ENCODE data around the gene IFITM1.

The IFITM1 gene

GRCh38 chr11:278001-278951, 35.6 kb upstream of the IFITM1 start, which contains the start of gene NLRP6:
NLRP6 (plus strand) TSS chr11:278407; CDS start chr11:278570, 163 bp downstream.
- Mint-ChIP-seq H3K36me3 (ENCODE audit: insufficient read depth) (peaks cover 9% of the 10 kb centered on the region), H3K4me1 (peaks cover 40% of the 10 kb centered on the region), H3K27me3 (peaks cover 8% of the 10 kb centered on the region), H3K27ac (ENCODE audit: low read depth) (peak within 1 kb of the TSS; percentile 55), H3K9me3 (no peaks in the 10 kb centered on the region), H3K4me3 (peak within 1 kb of the TSS; percentile 82)
- no peak for ATAC-seq (replicated peaks; ENCODE audit: extremely low read depth, poor library complexity, severe bottlenecking)
- DNase-seq (ENCODE audit: low spot score in 2 of 2), result no peak

DNA sequence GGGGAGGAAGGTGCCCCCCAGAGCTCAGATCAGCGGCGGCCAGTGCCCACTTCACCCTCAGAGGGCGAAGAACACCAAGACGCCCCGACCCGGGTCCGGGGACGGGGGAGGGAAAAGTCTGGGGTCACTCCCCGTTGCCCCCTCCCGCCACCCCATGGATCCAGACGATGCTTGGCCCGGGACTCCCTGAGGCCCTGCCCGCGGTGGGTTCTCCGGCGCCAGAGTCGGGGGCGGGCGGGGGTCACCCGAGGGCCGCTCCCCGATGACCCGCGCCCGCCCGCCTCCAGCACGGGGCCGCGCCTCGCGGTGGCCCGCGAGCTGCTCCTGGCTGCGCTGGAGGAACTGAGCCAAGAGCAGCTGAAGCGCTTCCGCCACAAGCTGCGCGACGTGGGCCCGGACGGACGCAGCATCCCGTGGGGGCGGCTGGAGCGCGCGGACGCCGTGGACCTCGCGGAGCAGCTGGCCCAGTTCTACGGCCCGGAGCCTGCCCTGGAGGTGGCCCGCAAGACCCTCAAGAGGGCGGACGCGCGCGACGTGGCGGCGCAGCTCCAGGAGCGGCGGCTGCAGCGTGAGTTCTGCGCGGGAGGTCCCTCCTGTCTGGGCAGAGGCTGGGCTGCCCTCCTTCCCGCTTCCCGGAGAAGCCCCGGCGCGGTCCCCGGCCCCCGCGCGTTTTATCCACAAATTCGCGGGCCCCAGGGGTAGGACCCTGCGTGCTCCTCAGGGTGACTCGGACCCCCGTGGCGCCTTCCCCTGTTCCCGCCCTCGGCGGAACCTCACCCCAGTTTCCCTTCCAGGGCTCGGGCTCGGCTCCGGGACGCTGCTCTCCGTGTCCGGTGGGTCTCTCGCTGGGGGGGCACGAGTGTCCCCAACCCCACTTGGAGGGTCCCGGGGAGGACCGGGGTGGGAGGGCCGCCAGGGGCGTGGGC, 34.5 kb upstream of the IFITM1 start:
- Mint-ChIP-seq H3K27ac (ENCODE audit: low read depth) (peak overlapping the region; percentile 55), H3K4me3 (peak overlapping the region; percentile 82), H3K27me3 (peaks cover 8% of the 10 kb centered on the region), H3K4me1 (peaks cover 45% of the 10 kb centered on the region), H3K9me3 (no peaks in the 10 kb centered on the region), H3K36me3 (ENCODE audit: insufficient read depth) (peaks cover 11% of the 10 kb centered on the region)
- ATAC-seq (replicated peaks; ENCODE audit: extremely low read depth, poor library complexity, severe bottlenecking) (no peak), DNase-seq (ENCODE audit: low spot score in 2 of 2) (no peak)

- DNase-seq (ENCODE audit: low spot score in 2 of 2) (no peak), ATAC-seq (replicated peaks; ENCODE audit: extremely low read depth, poor library complexity, severe bottlenecking) (peak; percentile 60)
- peaks cover 8% of the 10 kb centered on the region for H3K27me3 Mint-ChIP-seq
- H3K4me3 Mint-ChIP-seq, result peak overlapping the region; percentile 82
- H3K36me3 Mint-ChIP-seq (ENCODE audit: insufficient read depth), result peaks cover 13% of the 10 kb centered on the region
- H3K9me3 Mint-ChIP-seq, result no peaks in the 10 kb centered on the region
- H3K27ac Mint-ChIP-seq (ENCODE audit: low read depth), result no peak overlapping the region
- H3K4me1 Mint-ChIP-seq, result peaks cover 45% of the 10 kb centered on the region
These were observed 33.7 kb upstream of the IFITM1 start for GRCh38 chr11:279966-280705.

DNA sequence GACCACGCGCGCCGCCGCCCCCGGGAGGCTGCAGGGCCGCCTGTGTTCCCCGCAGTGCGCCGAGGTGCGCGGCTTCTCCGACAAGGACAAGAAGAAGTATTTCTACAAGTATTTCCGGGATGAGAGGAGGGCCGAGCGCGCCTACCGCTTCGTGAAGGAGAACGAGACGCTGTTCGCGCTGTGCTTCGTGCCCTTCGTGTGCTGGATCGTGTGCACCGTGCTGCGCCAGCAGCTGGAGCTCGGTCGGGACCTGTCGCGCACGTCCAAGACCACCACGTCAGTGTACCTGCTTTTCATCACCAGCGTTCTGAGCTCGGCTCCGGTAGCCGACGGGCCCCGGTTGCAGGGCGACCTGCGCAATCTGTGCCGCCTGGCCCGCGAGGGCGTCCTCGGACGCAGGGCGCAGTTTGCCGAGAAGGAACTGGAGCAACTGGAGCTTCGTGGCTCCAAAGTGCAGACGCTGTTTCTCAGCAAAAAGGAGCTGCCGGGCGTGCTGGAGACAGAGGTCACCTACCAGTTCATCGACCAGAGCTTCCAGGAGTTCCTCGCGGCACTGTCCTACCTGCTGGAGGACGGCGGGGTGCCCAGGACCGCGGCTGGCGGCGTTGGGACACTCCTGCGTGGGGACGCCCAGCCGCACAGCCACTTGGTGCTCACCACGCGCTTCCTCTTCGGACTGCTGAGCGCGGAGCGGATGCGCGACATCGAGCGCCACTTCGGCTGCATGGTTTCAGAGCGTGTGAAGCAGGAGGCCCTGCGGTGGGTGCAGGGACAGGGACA, 32.9 kb upstream of the IFITM1 start:
- H3K9me3 Mint-ChIP-seq, result no peaks in the 10 kb centered on the region
- H3K27ac Mint-ChIP-seq (ENCODE audit: low read depth), result peak overlapping the region; percentile 8
- peaks cover 8% of the 10 kb centered on the region for H3K27me3 Mint-ChIP-seq
- ATAC-seq (replicated peaks; ENCODE audit: extremely low read depth, poor library complexity, severe bottlenecking) (peak; percentile 57), DNase-seq (ENCODE audit: low spot score in 2 of 2) (no peak)
- H3K4me1 Mint-ChIP-seq, result peaks cover 45% of the 10 kb centered on the region
- peak overlapping the region; percentile 82 for H3K4me3 Mint-ChIP-seq
- peaks cover 15% of the 10 kb centered on the region for H3K36me3 Mint-ChIP-seq (ENCODE audit: insufficient read depth)

DNA sequence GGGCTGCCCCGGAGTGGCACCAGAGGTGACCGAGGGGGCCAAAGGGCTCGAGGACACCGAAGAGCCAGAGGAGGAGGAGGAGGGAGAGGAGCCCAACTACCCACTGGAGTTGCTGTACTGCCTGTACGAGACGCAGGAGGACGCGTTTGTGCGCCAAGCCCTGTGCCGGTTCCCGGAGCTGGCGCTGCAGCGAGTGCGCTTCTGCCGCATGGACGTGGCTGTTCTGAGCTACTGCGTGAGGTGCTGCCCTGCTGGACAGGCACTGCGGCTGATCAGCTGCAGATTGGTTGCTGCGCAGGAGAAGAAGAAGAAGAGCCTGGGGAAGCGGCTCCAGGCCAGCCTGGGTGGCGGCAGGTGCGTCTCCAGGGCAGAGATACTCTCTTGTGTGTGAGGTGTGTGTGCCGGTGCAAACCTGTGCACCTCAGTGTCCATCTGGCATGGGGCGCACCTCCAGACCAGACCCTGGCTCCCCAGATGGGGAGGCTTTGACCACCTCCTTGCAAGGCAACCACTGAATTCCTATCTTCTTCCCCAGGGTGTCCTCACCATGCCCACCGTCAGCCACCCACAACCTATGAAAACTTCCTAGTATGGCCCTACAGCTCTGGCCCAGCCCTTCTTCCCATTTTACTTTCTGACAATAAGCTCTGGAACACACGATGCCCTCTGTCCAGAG, 32.2 kb upstream of the IFITM1 start:
- peak overlapping the region; percentile 44 for H3K27ac Mint-ChIP-seq (ENCODE audit: low read depth)
- H3K4me1 Mint-ChIP-seq, result peaks cover 45% of the 10 kb centered on the region
- H3K27me3 Mint-ChIP-seq, result peaks cover 8% of the 10 kb centered on the region
- DNase-seq (ENCODE audit: low spot score in 2 of 2) (no peak), ATAC-seq (replicated peaks; ENCODE audit: extremely low read depth, poor library complexity, severe bottlenecking) (no peak)
- H3K4me3 Mint-ChIP-seq, result peak overlapping the region; percentile 82
- peaks cover 17% of the 10 kb centered on the region for H3K36me3 Mint-ChIP-seq (ENCODE audit: insufficient read depth)
- no peaks in the 10 kb centered on the region for H3K9me3 Mint-ChIP-seq

DNA sequence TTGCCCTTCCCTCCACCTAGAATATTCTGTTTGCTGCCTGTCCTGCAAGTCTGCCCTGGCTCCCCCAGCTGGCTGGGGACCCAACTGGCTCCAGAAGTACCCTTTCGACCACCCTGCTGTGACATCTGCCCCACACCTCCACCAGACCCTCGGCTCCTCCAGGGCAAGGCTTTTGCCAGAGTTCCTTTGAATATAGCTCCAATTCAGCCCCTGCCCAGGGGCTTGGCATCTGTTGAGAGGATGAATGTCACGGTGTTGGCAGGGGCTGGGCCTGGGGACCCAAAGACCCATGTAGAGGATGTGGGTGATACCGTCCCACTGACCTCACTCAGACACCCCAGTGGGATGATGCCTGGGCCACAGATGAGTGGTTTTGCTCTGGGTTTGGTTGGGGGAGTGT, 31.7 kb upstream of the IFITM1 start:
- ATAC-seq (replicated peaks; ENCODE audit: extremely low read depth, poor library complexity, severe bottlenecking), result no peak
- no peaks in the 10 kb centered on the region for H3K9me3 Mint-ChIP-seq
- peaks cover 8% of the 10 kb centered on the region for H3K27me3 Mint-ChIP-seq
- H3K4me1 Mint-ChIP-seq, result peaks cover 51% of the 10 kb centered on the region
- DNase-seq (ENCODE audit: low spot score in 2 of 2), result no peak
- H3K36me3 Mint-ChIP-seq (ENCODE audit: insufficient read depth), result peaks cover 19% of the 10 kb centered on the region
- H3K4me3 Mint-ChIP-seq, result peak overlapping the region; percentile 82
- H3K27ac Mint-ChIP-seq (ENCODE audit: low read depth), result peak overlapping the region; percentile 44

DNA sequence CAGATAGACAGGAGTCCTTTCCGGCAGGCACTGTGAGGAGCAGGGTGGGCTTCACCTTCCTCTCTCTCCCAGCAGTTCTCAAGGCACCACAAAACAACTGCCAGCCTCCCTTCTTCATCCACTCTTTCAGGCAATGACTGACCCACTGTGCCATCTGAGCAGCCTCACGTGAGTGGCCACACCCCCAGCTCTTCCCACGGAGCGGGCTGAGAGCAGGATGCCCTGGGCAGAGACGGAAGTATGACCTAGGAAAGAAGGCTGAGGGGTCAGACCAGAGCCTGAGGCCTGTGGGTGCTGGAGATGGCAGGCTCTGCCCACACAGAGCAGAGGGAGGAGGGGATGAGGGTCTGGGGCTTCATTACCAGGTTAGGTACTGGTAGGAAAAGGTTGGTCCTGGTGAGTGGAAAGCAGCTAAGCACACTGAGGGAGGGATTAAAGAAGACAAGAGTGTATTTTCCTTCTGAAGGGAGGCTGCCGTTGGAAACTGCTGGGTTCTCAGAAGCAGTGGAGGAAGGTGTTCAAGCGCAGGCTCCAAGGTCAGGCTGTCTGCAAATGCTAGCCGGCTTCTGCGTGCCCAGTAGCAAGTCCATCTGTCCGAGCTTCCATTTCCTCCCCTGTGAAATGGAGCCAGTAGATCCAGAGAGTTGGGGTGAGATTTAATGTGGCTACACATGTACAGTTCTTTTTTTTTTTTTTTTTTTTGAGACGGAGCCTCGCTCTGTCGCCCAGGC, 31.0 kb upstream of the IFITM1 start:
- Mint-ChIP-seq H3K4me3 (peak overlapping the region; percentile 82), H3K27me3 (peaks cover 8% of the 10 kb centered on the region), H3K27ac (ENCODE audit: low read depth) (no peak overlapping the region), H3K9me3 (no peaks in the 10 kb centered on the region), H3K36me3 (ENCODE audit: insufficient read depth) (peaks cover 25% of the 10 kb centered on the region), H3K4me1 (peaks cover 53% of the 10 kb centered on the region)
- DNase-seq (ENCODE audit: low spot score in 2 of 2) (no peak), ATAC-seq (replicated peaks; ENCODE audit: extremely low read depth, poor library complexity, severe bottlenecking) (no peak)

DNA sequence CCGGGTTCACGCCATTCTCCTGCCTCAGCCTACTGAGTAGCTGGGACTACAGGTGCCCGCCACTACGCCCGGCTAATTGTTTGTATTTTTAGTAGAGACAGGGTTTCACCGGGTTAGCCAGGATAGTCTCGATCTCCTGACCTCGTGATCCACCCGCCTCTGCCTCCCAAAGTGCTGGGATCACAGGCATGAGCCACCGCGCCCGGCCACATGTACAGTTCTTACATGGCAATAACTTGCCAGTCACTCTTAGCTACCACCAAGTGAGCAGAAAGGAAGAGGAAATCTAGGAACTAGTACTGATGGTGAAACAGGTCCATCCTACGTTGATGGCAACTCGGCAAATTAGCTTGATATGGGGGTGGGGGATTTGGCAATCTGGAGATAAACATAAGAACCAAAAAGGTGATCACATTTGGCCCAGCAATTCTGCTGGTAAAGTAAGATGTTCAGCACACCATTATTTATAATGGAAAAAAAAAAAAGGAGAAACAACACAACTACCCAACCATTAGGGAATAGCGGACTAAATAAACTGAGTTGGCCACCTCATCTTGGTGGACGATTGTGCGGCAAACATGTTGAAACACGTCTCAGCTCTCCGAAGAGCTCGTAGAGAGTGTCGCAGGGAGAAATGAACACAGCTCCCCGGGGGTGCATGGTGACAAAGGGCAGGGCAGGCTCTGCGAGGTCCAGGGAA, 30.3 kb upstream of the IFITM1 start:
- Mint-ChIP-seq H3K9me3 (no peaks in the 10 kb centered on the region), H3K27me3 (peaks cover 8% of the 10 kb centered on the region), H3K36me3 (ENCODE audit: insufficient read depth) (peaks cover 28% of the 10 kb centered on the region), H3K4me3 (peak overlapping the region; percentile 82), H3K4me1 (peaks cover 51% of the 10 kb centered on the region), H3K27ac (ENCODE audit: low read depth) (no peak overlapping the region)
- DNase-seq (ENCODE audit: low spot score in 2 of 2) (no peak), ATAC-seq (replicated peaks; ENCODE audit: extremely low read depth, poor library complexity, severe bottlenecking) (no peak)

DNA sequence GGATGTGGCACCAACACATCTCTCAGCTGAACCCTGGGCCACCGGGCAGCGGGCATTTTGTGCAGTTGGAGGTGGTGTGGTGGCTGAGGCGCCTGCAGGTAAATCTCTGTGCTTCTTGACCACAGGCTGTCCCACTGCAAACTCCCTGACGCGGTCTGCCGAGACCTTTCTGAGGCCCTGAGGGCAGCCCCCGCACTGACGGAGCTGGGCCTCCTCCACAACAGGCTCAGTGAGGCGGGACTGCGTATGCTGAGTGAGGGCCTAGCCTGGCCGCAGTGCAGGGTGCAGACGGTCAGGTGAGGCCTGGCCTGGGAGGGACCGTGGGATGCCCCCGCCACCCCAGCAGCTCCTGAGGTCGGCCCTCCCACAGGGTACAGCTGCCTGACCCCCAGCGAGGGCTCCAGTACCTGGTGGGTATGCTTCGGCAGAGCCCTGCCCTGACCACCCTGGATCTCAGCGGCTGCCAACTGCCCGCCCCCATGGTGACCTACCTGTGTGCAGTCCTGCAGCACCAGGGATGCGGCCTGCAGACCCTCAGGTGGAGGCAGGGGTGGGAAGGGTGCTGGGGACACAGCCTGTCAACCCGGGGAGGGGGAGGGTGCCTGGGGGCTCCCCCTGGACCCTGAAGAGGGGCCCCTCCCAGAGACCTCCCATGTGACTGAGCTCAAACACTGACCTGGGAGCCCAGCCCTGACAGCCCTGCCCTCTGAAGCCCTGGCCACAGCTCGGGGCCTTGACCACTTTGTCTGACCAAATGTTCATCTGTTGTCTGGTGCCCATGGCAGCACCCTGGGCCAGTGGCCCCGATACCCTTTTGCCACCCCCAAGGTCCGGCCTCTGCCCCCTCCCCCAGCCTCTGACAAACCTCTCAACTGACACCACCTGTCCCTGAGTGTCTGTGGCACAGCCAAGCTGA, 29.5 kb upstream of the IFITM1 start:
- Mint-ChIP-seq H3K4me1 (peaks cover 49% of the 10 kb centered on the region), H3K36me3 (ENCODE audit: insufficient read depth) (peaks cover 25% of the 10 kb centered on the region), H3K9me3 (no peaks in the 10 kb centered on the region), H3K27me3 (peaks cover 8% of the 10 kb centered on the region), H3K4me3 (no peak overlapping the region), H3K27ac (ENCODE audit: low read depth) (no peak overlapping the region)
- ATAC-seq (replicated peaks; ENCODE audit: extremely low read depth, poor library complexity, severe bottlenecking) (no peak), DNase-seq (ENCODE audit: low spot score in 2 of 2) (no peak)
